OCI-LY7 (cell line): ENCODE measurements around the gene YPEL3.

Experiments used
- EZH2phosphoT487 ChIP-seq: fragments of 200-600 bp; sonication (generic); IDR thresholded peaks from 2 replicates; pipeline ENCODE4 v1.6.1; 2018; ENCODE audit warnings: low read depth, borderline replicate concordance, mild to moderate bottlenecking, mixed run types, antibody characterized with exemption, low read length, moderate library complexity, mixed read lengths
- TF ChIP-seq, protein P1 (sequence below): fragments of 200-600 bp; sonication (generic); conservative IDR thresholded peaks from 2 replicates; pipeline ENCODE4 v1.5.1; 2014; ENCODE audit warnings: mild to moderate bottlenecking, antibody characterized with exemption, low read length, moderate library complexity, mixed read lengths

- TF ChIP-seq, protein P1, sequence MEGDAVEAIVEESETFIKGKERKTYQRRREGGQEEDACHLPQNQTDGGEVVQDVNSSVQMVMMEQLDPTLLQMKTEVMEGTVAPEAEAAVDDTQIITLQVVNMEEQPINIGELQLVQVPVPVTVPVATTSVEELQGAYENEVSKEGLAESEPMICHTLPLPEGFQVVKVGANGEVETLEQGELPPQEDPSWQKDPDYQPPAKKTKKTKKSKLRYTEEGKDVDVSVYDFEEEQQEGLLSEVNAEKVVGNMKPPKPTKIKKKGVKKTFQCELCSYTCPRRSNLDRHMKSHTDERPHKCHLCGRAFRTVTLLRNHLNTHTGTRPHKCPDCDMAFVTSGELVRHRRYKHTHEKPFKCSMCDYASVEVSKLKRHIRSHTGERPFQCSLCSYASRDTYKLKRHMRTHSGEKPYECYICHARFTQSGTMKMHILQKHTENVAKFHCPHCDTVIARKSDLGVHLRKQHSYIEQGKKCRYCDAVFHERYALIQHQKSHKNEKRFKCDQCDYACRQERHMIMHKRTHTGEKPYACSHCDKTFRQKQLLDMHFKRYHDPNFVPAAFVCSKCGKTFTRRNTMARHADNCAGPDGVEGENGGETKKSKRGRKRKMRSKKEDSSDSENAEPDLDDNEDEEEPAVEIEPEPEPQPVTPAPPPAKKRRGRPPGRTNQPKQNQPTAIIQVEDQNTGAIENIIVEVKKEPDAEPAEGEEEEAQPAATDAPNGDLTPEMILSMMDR, result no peak
- no peak for TF ChIP-seq EZH2phosphoT487
Measured at GRCh38 chr16:30110661-30111060, 14.6 kb upstream of the YPEL3 start.
